Memory B cell (primary cell): ENCODE data around the gene SDCBP2.
"Not testable (repeated sequence)": the region's sequence is repeated elsewhere in the genome, so short reads cannot be mapped to it uniquely, and the experiment has no call there.

Source experiments
- ATAC-seq: fragments of 150-1000 bp; cut with Tn5 transposase; 2 replicates; pipeline ENCODE4 v1.10.0; 2021; ENCODE audit warnings: low read depth, mild to moderate bottlenecking, moderate library complexity
- DNase-seq, 2 donors: peaks; one replicate each; pipeline ENCODE4 v3.0.0; 2022; ENCODE audit warnings: low spot score in 2 of 2
- H3K27ac Mint-ChIP-seq: one replicate; pipeline ENCODE4 v1.8.0; 2022; ENCODE audit warnings: mild to moderate bottlenecking, moderate library complexity, mixed read lengths
- H3K27me3 Mint-ChIP-seq: one replicate; pipeline ENCODE4 v1.8.0; 2022; ENCODE audit warnings: mixed read lengths
- H3K36me3 Mint-ChIP-seq: one replicate; pipeline ENCODE4 v1.8.0; 2022; ENCODE audit warnings: mild to moderate bottlenecking, mixed read lengths
- H3K4me1 Mint-ChIP-seq: one replicate; pipeline ENCODE4 v1.8.0; 2022; ENCODE audit warnings: mixed read lengths
- H3K4me3 Mint-ChIP-seq: one replicate; pipeline ENCODE4 v1.8.0; 2022; ENCODE audit warnings: mild to moderate bottlenecking, moderate library complexity, mixed read lengths
- H3K9me3 Mint-ChIP-seq: one replicate; pipeline ENCODE4 v1.8.0; 2022; ENCODE audit warnings: mixed read lengths

SDCBP2 gene

DNA sequence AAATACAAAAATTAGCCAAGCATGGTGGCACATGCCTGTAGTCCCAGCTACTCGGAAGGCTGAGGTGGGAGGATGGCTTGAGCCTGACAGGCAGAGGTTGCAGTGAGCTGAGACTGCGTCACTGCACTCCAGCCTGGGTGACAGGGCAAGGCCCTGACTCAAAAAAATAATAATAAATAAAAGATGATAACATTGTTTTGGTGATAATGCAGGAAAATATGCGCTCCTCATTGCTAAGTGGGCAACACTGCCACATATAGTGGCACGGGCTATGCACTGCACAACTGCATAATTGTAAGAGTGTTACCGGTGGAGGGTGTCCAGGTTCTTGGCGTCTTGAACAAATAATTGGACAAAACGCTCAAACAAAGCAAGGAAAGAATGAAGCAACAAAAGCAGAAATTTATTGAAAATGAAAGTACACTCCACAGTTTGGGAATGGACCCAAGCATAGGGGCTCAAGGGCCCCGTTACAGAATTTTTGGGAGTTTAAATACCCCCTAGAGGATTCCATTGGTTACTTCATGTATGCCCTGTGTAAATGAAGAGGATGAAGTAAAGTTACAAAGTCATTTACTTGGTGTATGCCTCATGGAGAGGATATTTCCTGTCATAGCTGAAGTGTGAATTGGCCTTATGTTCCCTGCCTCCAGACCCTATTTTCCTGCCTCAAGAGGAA lies 14.6 kb upstream of the SDCBP2 start:
- H3K27ac Mint-ChIP-seq, H3K4me3 Mint-ChIP-seq, H3K27me3 Mint-ChIP-seq, H3K9me3 Mint-ChIP-seq, ATAC-seq, DNase-seq, H3K36me3 Mint-ChIP-seq: not testable (repeated sequence)
- H3K4me1 Mint-ChIP-seq: peaks cover 13% of the 10 kb centered on the region

DNA sequence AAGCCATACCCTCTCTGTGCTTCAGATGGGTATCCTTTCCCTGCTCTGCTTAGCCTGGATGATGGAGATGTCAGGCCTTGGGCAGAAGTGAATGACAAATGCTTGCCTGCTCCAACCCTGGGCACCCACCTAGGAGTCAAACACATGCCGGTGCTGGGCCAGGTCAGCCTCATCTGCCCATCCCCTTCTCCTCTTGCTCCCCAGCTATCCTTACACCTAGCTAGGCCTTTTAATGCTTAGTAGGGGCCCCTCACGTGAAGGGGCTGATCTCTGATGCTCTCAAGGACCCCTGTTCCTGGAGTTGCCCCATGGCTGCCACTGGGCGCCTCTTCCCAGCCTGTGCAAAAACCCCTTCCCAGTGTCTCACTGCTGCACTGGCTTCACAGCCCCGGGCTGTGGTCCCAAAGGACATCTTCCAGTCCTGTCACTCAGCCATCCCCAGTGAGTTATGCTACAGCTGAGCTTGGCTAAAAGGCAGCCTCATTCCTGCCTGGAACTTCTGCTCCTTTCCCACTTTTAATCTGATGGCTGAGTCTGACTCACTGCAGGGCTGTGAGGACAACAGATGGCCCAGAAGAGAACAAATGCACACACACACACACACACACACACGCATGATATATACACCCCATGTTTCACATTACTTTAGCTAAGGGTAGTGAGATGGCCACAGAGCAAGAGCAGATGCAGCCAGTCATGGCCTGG lies 12.8 kb upstream of the SDCBP2 start:
- Mint-ChIP-seq H3K4me1 (peaks cover 13% of the 10 kb centered on the region), H3K9me3 (no peaks in the 10 kb centered on the region), H3K27ac (peak overlapping the region; percentile 62), H3K27me3 (no peaks in the 10 kb centered on the region), H3K4me3 (no peak overlapping the region), H3K36me3 (no peaks in the 10 kb centered on the region)
- ATAC-seq (no peak), DNase-seq (no peak)

DNA sequence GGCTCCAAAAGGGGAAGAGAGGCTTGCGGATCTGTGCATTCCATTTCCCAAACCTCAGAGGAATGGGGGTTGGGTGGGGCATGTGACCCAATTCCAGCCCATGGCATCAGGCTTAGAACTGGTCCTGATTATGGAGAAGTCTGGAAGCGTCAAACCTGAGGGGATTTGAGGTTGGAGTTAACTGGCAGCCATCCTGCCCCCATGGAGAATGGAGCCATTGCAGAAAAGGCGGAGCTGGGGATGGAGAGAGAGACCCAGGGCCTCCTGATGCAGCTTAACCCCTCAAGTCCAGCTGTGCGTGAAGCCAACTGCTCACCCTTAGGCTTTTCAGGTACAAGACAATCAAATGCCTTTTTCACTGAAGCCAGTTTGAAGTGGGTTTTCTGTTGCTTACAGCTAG lies 9.9 kb upstream of the SDCBP2 start:
- no peak for ATAC-seq
- no peaks in the 10 kb centered on the region for H3K27me3 Mint-ChIP-seq
- no peak overlapping the region for H3K4me3 Mint-ChIP-seq
- no peaks in the 10 kb centered on the region for H3K9me3 Mint-ChIP-seq
- H3K27ac Mint-ChIP-seq: no peak overlapping the region
- no peaks in the 10 kb centered on the region for H3K36me3 Mint-ChIP-seq
- DNase-seq: no peak
- peaks cover 14% of the 10 kb centered on the region for H3K4me1 Mint-ChIP-seq

- DNase-seq (no peak), ATAC-seq (no peak)
- Mint-ChIP-seq H3K9me3 (no peaks in the 10 kb centered on the region), H3K4me1 (peaks cover 14% of the 10 kb centered on the region), H3K36me3 (peaks cover 1% of the 10 kb centered on the region), H3K4me3 (no peak overlapping the region), H3K27ac (no peak overlapping the region), H3K27me3 (no peaks in the 10 kb centered on the region)
Observed at GRCh38 chr20:1338096-1338495, 9.2 kb upstream of the SDCBP2 start.

- H3K27ac Mint-ChIP-seq: no peak overlapping the region
- peaks cover 6% of the 10 kb centered on the region for H3K36me3 Mint-ChIP-seq
- DNase-seq (no peak), ATAC-seq (no peak)
- peaks cover 14% of the 10 kb centered on the region for H3K4me1 Mint-ChIP-seq
- no peaks in the 10 kb centered on the region for H3K9me3 Mint-ChIP-seq
- H3K27me3 Mint-ChIP-seq: no peaks in the 10 kb centered on the region
- no peak overlapping the region for H3K4me3 Mint-ChIP-seq
Observed at GRCh38 chr20:1337441-1337840, 8.5 kb upstream of the SDCBP2 start.

GRCh38 chr20:1336699-1337367 lies 7.9 kb upstream of the SDCBP2 start:
- H3K27ac Mint-ChIP-seq: peak overlapping the region; percentile 78
- H3K27me3 Mint-ChIP-seq: no peaks in the 10 kb centered on the region
- ATAC-seq: no peak
- peaks cover 9% of the 10 kb centered on the region for H3K36me3 Mint-ChIP-seq
- H3K4me3 Mint-ChIP-seq: no peak overlapping the region
- no peaks in the 10 kb centered on the region for H3K9me3 Mint-ChIP-seq
- DNase-seq: no peak
- H3K4me1 Mint-ChIP-seq: peaks cover 12% of the 10 kb centered on the region

DNA sequence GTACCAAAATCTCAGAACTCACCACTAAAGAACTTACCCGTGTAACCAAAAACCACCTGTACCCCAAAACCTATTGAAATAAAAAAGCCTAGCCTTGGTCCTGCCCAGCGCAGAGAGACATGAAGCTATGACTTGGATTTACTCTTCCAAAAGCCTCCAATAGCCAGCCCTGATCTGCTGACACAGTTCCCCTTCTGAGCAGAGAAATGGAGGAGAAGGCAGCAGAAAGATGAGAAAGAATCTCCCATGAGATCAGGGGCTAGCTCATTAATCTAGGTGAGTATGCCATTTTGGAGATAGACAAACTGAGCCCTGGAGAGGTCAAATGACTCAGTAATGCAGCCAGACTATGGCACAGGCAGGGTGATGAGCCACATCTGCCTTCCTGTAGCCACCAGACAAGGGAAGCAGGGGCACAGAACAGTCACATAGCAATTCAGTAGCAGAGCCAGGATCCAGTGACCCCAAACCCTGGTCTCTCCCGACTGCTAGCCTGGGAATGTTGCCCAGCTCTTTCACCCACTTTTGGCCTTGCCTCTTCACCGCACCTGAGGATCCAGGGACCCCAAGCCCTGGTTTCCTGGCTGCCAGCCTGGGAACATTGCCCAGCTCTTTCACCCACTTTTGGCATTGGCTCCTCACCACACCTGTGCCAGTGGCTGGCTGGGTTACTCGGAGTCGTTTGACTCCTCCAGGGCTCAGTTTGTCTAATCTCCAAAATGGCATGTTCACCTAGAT lies 7.2 kb upstream of the SDCBP2 start:
- Mint-ChIP-seq H3K4me1 (peaks cover 12% of the 10 kb centered on the region), H3K27ac (peak overlapping the region; percentile 78), H3K36me3 (peaks cover 12% of the 10 kb centered on the region), H3K9me3 (no peaks in the 10 kb centered on the region), H3K4me3 (no peak overlapping the region), H3K27me3 (no peaks in the 10 kb centered on the region)
- no peak for DNase-seq
- no peak for ATAC-seq

DNA sequence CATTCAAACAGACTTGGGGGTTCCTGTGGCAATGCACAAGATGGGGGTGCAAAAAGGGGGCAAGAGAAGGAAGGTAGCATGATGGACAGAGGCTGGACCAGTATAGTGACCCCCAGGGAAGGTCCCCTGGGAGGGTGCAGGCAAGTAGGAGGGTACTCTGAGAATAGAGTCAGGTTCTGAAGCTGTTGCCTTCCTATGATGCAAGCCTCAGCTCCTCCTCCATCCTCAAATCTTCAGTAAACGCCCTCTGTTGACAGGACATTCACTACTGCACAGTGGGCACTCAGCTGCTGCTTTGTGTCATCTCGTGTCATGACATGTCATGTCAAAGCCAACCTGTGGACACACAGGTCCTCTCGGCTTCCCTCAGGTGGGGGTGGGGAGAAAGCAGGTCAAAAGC lies 5.8 kb upstream of the SDCBP2 start:
- peak overlapping the region; percentile 28 for H3K27ac Mint-ChIP-seq
- H3K4me3 Mint-ChIP-seq: no peak overlapping the region
- peaks cover 25% of the 10 kb centered on the region for H3K4me1 Mint-ChIP-seq
- DNase-seq: no peak
- H3K9me3 Mint-ChIP-seq: no peaks in the 10 kb centered on the region
- ATAC-seq: no peak
- no peaks in the 10 kb centered on the region for H3K27me3 Mint-ChIP-seq
- H3K36me3 Mint-ChIP-seq: peaks cover 15% of the 10 kb centered on the region

GRCh38 chr20:1334370-1334731 lies 5.4 kb upstream of the SDCBP2 start:
- H3K36me3 Mint-ChIP-seq: peaks cover 15% of the 10 kb centered on the region
- H3K4me1 Mint-ChIP-seq: peaks cover 30% of the 10 kb centered on the region
- no peaks in the 10 kb centered on the region for H3K27me3 Mint-ChIP-seq
- no peak overlapping the region for H3K4me3 Mint-ChIP-seq
- no peak for DNase-seq
- no peak overlapping the region for H3K27ac Mint-ChIP-seq
- no peak for ATAC-seq
- H3K9me3 Mint-ChIP-seq: no peaks in the 10 kb centered on the region

- DNase-seq (no peak), ATAC-seq (no peak)
- Mint-ChIP-seq H3K4me1 (peaks cover 31% of the 10 kb centered on the region), H3K9me3 (no peaks in the 10 kb centered on the region), H3K27ac (no peak overlapping the region), H3K36me3 (peaks cover 15% of the 10 kb centered on the region), H3K4me3 (no peak overlapping the region), H3K27me3 (no peaks in the 10 kb centered on the region)
Observed at GRCh38 chr20:1333462-1334369, 4.8 kb upstream of the SDCBP2 start.

GRCh38 chr20:1332749-1333300 lies 3.9 kb upstream of the SDCBP2 start:
- peaks cover 15% of the 10 kb centered on the region for H3K36me3 Mint-ChIP-seq
- H3K27me3 Mint-ChIP-seq: no peaks in the 10 kb centered on the region
- no peaks in the 10 kb centered on the region for H3K9me3 Mint-ChIP-seq
- H3K4me1 Mint-ChIP-seq: peaks cover 34% of the 10 kb centered on the region
- DNase-seq (no peak), ATAC-seq (no peak)
- H3K4me3 Mint-ChIP-seq: no peak overlapping the region
- no peak overlapping the region for H3K27ac Mint-ChIP-seq

GRCh38 chr20:1331801-1332453 lies 3.0 kb upstream of the SDCBP2 start:
- H3K36me3 Mint-ChIP-seq: peaks cover 15% of the 10 kb centered on the region
- no peak for DNase-seq
- H3K4me1 Mint-ChIP-seq: peaks cover 40% of the 10 kb centered on the region
- no peak for ATAC-seq
- H3K27ac Mint-ChIP-seq: no peak overlapping the region
- H3K27me3 Mint-ChIP-seq: no peaks in the 10 kb centered on the region
- no peaks in the 10 kb centered on the region for H3K9me3 Mint-ChIP-seq
- no peak overlapping the region for H3K4me3 Mint-ChIP-seq

GRCh38 chr20:1331101-1331500 lies 2.2 kb upstream of the SDCBP2 start:
- H3K36me3 Mint-ChIP-seq: peaks cover 15% of the 10 kb centered on the region
- no peak overlapping the region for H3K27ac Mint-ChIP-seq
- H3K4me1 Mint-ChIP-seq: peaks cover 37% of the 10 kb centered on the region
- peak overlapping the region; percentile 37 for H3K4me3 Mint-ChIP-seq
- H3K9me3 Mint-ChIP-seq: no peaks in the 10 kb centered on the region
- no peaks in the 10 kb centered on the region for H3K27me3 Mint-ChIP-seq
- DNase-seq (no peak), ATAC-seq (no peak)
